Activated T-cell treated with anti-CD3 and anti-CD28 coated beads for 48 hours (primary cell): ENCODE measurements around the gene FOS.
"Not testable (repeated sequence)": the region's sequence is repeated elsewhere in the genome, so short reads cannot be mapped to it uniquely, and the experiment has no call there.

Experiments
- DNase-seq: peaks from one replicate; pipeline ENCODE4 v3.0.0-alpha.2; 2020; ENCODE audit warnings: low read depth

The FOS gene

GRCh38 chr14:75277008-75277814 is 1.4 kb upstream of the FOS start:
- DNase-seq: peak; percentile 40

- DNase-seq: no peak
Measured at GRCh38 chr14:75277815-75278421, 710 bp upstream of the FOS start.

GRCh38 chr14:75279153-75279762 is 630 bp downstream of the FOS start:
- peak; percentile 35 for DNase-seq

- no peak for DNase-seq
Measured at GRCh38 chr14:75279763-75280290, 1.2 kb downstream of the FOS start.

- no peak for DNase-seq
Measured at GRCh38 chr14:75280291-75280830, 1.7 kb downstream of the FOS start.

- no peak for DNase-seq
Measured at GRCh38 chr14:75280831-75281653, 2.4 kb downstream of the FOS start.

GRCh38 chr14:75281654-75282019 is 3.0 kb downstream of the FOS start:
- DNase-seq: no peak

- DNase-seq: no peak
Measured at GRCh38 chr14:75282170-75282554, 3.5 kb downstream of the FOS start.

GRCh38 chr14:75282555-75283161 is 4.0 kb downstream of the FOS start:
- not testable (repeated sequence) for DNase-seq

- DNase-seq: no peak
Measured at GRCh38 chr14:75283162-75283832, 4.7 kb downstream of the FOS start.

GRCh38 chr14:75283833-75284563 is 5.4 kb downstream of the FOS start:
- DNase-seq: no peak

- no peak for DNase-seq
Measured at GRCh38 chr14:75285331-75285730, 6.7 kb downstream of the FOS start.

GRCh38 chr14:75286313-75286712 is 7.7 kb downstream of the FOS start:
- DNase-seq: no peak

- DNase-seq: no peak
Measured at GRCh38 chr14:75289840-75290388, 11.3 kb downstream of the FOS start.

- DNase-seq: no peak
Measured at GRCh38 chr14:75290851-75291250, 12.2 kb downstream of the FOS start.

GRCh38 chr14:75291331-75291730 is 12.7 kb downstream of the FOS start:
- no peak for DNase-seq

GRCh38 chr14:75292101-75292563 is 13.5 kb downstream of the FOS start:
- no peak for DNase-seq

GRCh38 chr14:75292886-75293285 is 14.3 kb downstream of the FOS start:
- DNase-seq: no peak

- DNase-seq: peak; percentile 97
Measured at GRCh38 chr14:75293920-75294648, 15.5 kb downstream of the FOS start.
